ENCODE results near the gene ATP5IF1. TPM values are rescaled to one million over a fixed set of nuclear protein-coding genes. Genes with fewer than 3 reads are reported as not detected.

The ATP5IF1 gene
- total and polyA plus RNA-seq, 10 of the 15 experiments (the other 5 are each of a cell fraction or from before 2014, with no cell fraction given): 253 to 1,210 (median 418) TPM

DNA sequence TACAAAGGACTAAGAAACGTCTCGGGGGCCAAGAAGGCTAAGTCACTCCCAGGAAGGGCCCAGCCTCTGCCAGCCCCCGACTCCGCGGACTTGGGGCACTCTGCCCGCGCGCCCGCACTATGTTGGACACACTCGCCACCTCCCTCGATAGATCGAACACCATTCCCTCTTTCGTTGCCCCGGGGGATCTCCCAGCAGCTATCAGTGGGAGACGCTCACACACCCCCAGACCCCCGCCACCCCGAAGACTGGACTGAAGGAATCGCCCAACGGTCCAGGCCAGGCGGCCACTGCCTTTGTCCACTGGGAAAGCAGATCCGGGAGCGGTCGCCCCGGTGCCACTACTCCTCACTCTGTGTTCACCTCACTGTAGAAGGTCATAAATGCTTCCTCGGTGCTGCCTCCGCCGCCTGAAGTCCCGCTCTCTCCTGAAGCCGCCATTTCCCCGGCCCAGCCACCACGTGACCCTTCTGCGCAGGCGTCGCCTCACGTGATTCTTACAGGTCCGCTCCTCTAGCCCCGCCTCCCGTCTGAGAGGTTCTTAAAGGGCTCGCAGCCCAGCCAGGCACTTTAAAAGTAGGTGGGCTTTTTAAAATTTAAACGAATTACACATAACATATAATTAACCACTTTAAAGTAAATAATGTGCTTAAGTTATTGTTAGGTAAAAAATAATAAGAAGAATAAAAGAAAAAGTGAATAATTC, 3.2 kb upstream of the ATP5IF1 start, which contains the start of gene DNAJC8 (continued):
- TF ChIP-seq ATF7 (IDR thresholded peaks at IDR 0.05; ENCODE audit: low read depth) (no peak), TBL1XR1 (IDR thresholded peaks at IDR 0.05; ENCODE audit: low read depth, low read length) (no peak), PAX8 (IDR thresholded peaks at IDR 0.05) (no peak), SIN3A (IDR thresholded peaks at IDR 0.05; ENCODE audit: low read depth, low read length) (0 out of 2 replicates have a peak, but pooled peaks have one; percentile 38), RAD51 (IDR thresholded peaks at IDR 0.05) (peak; percentile 100), HDGF (IDR thresholded peaks at IDR 0.05) (no peak; the same call in 1 of the 2 replicates), ZNF384 (IDR thresholded peaks at IDR 0.05; ENCODE audit: borderline replicate concordance, low read depth, low read length) (no peak), ZNF207 (IDR thresholded peaks at IDR 0.05; ENCODE audit: borderline replicate concordance) (no peak), DPF2 (IDR thresholded peaks at IDR 0.05) (no peak)
- TF ChIP-seq, protein P1, sequence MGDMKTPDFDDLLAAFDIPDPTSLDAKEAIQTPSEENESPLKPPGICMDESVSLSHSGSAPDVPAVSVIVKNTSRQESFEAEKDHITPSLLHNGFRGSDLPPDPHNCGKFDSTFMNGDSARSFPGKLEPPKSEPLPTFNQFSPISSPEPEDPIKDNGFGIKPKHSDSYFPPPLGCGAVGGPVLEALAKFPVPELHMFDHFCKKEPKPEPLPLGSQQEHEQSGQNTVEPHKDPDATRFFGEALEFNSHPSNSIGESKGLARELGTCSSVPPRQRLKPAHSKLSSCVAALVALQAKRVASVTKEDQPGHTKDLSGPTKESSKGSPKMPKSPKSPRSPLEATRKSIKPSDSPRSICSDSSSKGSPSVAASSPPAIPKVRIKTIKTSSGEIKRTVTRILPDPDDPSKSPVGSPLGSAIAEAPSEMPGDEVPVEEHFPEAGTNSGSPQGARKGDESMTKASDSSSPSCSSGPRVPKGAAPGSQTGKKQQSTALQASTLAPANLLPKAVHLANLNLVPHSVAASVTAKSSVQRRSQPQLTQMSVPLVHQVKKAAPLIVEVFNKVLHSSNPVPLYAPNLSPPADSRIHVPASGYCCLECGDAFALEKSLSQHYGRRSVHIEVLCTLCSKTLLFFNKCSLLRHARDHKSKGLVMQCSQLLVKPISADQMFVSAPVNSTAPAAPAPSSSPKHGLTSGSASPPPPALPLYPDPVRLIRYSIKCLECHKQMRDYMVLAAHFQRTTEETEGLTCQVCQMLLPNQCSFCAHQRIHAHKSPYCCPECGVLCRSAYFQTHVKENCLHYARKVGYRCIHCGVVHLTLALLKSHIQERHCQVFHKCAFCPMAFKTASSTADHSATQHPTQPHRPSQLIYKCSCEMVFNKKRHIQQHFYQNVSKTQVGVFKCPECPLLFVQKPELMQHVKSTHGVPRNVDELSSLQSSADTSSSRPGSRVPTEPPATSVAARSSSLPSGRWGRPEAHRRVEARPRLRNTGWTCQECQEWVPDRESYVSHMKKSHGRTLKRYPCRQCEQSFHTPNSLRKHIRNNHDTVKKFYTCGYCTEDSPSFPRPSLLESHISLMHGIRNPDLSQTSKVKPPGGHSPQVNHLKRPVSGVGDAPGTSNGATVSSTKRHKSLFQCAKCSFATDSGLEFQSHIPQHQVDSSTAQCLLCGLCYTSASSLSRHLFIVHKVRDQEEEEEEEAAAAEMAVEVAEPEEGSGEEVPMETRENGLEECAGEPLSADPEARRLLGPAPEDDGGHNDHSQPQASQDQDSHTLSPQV (IDR thresholded peaks at IDR 0.05): no peak
- TF ChIP-seq, protein P2, sequence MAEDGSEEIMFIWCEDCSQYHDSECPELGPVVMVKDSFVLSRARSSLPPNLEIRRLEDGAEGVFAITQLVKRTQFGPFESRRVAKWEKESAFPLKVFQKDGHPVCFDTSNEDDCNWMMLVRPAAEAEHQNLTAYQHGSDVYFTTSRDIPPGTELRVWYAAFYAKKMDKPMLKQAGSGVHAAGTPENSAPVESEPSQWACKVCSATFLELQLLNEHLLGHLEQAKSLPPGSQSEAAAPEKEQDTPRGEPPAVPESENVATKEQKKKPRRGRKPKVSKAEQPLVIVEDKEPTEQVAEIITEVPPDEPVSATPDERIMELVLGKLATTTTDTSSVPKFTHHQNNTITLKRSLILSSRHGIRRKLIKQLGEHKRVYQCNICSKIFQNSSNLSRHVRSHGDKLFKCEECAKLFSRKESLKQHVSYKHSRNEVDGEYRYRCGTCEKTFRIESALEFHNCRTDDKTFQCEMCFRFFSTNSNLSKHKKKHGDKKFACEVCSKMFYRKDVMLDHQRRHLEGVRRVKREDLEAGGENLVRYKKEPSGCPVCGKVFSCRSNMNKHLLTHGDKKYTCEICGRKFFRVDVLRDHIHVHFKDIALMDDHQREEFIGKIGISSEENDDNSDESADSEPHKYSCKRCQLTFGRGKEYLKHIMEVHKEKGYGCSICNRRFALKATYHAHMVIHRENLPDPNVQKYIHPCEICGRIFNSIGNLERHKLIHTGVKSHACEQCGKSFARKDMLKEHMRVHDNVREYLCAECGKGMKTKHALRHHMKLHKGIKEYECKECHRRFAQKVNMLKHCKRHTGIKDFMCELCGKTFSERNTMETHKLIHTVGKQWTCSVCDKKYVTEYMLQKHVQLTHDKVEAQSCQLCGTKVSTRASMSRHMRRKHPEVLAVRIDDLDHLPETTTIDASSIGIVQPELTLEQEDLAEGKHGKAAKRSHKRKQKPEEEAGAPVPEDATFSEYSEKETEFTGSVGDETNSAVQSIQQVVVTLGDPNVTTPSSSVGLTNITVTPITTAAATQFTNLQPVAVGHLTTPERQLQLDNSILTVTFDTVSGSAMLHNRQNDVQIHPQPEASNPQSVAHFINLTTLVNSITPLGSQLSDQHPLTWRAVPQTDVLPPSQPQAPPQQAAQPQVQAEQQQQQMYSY (CRISPR knock-in tag; IDR thresholded peaks at IDR 0.05): no peak
- TF ChIP-seq, protein P3, sequence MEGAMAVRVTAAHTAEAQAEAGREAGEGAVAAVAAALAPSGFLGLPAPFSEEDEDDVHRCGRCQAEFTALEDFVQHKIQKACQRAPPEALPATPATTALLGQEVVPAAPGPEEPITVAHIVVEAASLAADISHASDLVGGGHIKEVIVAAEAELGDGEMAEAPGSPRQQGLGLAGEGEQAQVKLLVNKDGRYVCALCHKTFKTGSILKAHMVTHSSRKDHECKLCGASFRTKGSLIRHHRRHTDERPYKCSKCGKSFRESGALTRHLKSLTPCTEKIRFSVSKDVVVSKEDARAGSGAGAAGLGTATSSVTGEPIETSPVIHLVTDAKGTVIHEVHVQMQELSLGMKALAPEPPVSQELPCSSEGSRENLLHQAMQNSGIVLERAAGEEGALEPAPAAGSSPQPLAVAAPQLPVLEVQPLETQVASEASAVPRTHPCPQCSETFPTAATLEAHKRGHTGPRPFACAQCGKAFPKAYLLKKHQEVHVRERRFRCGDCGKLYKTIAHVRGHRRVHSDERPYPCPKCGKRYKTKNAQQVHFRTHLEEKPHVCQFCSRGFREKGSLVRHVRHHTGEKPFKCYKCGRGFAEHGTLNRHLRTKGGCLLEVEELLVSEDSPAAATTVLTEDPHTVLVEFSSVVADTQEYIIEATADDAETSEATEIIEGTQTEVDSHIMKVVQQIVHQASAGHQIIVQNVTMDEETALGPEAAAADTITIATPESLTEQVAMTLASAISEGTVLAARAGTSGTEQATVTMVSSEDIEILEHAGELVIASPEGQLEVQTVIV (IDR thresholded peaks at IDR 0.05; ENCODE audit: borderline replicate concordance, partially characterized antibody): no peak
- TF ChIP-seq, protein P4, sequence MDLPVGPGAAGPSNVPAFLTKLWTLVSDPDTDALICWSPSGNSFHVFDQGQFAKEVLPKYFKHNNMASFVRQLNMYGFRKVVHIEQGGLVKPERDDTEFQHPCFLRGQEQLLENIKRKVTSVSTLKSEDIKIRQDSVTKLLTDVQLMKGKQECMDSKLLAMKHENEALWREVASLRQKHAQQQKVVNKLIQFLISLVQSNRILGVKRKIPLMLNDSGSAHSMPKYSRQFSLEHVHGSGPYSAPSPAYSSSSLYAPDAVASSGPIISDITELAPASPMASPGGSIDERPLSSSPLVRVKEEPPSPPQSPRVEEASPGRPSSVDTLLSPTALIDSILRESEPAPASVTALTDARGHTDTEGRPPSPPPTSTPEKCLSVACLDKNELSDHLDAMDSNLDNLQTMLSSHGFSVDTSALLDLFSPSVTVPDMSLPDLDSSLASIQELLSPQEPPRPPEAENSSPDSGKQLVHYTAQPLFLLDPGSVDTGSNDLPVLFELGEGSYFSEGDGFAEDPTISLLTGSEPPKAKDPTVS (IDR thresholded peaks at IDR 0.05; ENCODE audit: low read depth, low read length): no peak
- TF ChIP-seq, protein P5, sequence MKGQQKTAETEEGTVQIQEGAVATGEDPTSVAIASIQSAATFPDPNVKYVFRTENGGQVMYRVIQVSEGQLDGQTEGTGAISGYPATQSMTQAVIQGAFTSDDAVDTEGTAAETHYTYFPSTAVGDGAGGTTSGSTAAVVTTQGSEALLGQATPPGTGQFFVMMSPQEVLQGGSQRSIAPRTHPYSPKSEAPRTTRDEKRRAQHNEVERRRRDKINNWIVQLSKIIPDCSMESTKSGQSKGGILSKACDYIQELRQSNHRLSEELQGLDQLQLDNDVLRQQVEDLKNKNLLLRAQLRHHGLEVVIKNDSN (IDR thresholded peaks at IDR 0.05; ENCODE audit: borderline replicate concordance, extremely low read length, insufficient read depth, low read depth, low read length): peak; percentile 97
